Type B pancreatic cell (in vitro differentiated cells): ENCODE measurements around the gene ZNF597. TPM values are rescaled to one million over a fixed set of nuclear protein-coding genes. Genes with fewer than 3 reads are reported as not detected.

ENCODE experiments used
- DNase-seq: peaks from one replicate; pipeline ENCODE4 v3.0.0; 2021; ENCODE audit warnings: mixed read lengths; ENCODE audit not compliant: unreplicated experiment; ENCODE audit errors: extremely low spot score
- H3K27ac Mint-ChIP-seq: 2 replicates; pipeline ENCODE4 v1.8.0; 2021; ENCODE audit warnings: mild to moderate bottlenecking, mixed read lengths
- H3K27me3 Mint-ChIP-seq: 2 replicates; pipeline ENCODE4 v1.8.0; 2021; ENCODE audit warnings: mixed read lengths
- H3K36me3 Mint-ChIP-seq: 2 replicates; pipeline ENCODE4 v1.8.0; 2021; ENCODE audit warnings: mixed read lengths
- H3K4me1 Mint-ChIP-seq: one replicate; pipeline ENCODE4 v1.8.0; 2021; ENCODE audit warnings: mixed read lengths; ENCODE audit not compliant: unreplicated experiment
- H3K4me3 Mint-ChIP-seq: 2 replicates; pipeline ENCODE4 v1.8.0; 2021; ENCODE audit warnings: mild to moderate bottlenecking, mixed read lengths
- H3K9me3 Mint-ChIP-seq: 2 replicates; pipeline ENCODE4 v1.8.0; 2021; ENCODE audit warnings: mixed read lengths
- total RNA-seq: library from RNA; stranded (reverse); gene quantifications from 2 replicates; pipeline ENCODE4 v1.2.1, GENCODE V29; 2021; ENCODE audit warnings: low replicate concordance
- TF ChIP-seq, protein P1 (sequence below): fragments of 200-600 bp; sonication (generic); conservative IDR thresholded peaks from 2 replicates; pipeline ENCODE4 v1.5.0; 2021; ENCODE audit warnings: antibody characterized with exemption, mild to moderate bottlenecking

Gene ZNF597
- total RNA-seq, 1 donor from 2014 or later: 2.2 TPM

DNA sequence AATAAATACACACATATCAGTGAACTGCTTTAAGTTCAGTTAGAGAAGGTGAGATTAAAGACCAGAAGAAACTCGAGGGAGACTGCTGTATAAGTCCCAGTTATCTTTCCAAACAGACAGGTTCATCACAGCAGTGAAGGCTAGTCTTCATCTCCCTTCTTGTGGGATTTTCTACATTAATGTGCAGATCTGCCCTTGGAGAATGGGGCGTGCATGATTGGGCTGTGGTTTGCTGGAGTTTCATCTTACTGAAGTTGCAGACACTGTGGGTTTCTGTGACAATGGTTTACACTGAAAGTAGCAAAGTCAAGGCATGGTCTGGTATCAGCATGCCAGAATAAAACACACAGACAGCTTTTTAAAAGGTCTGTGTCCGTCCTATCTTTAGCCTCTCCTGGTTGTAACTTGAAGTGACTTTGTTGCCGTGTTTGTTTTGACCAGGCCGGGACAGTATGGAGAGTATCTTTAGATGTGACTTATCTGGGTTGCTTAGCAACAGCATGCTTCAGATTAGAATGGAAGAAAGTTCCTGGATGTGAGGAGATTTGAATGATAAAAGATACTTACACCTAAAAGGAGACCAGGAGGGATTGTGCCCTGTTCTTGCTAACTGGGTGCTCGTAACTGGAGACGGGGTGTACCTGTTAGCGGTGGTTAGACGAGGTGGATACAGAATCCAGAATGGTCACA is 16.2 kb upstream of the ZNF597 start:
- Mint-ChIP-seq H3K4me3 (peak overlapping the region; percentile 81), H3K9me3 (no peaks in the 10 kb centered on the region), H3K27ac (peak overlapping the region; percentile 64), H3K4me1 (peaks cover 45% of the 10 kb centered on the region), H3K27me3 (no peaks in the 10 kb centered on the region), H3K36me3 (peaks cover 4% of the 10 kb centered on the region)
- DNase-seq: no peak
- TF ChIP-seq, protein P1, sequence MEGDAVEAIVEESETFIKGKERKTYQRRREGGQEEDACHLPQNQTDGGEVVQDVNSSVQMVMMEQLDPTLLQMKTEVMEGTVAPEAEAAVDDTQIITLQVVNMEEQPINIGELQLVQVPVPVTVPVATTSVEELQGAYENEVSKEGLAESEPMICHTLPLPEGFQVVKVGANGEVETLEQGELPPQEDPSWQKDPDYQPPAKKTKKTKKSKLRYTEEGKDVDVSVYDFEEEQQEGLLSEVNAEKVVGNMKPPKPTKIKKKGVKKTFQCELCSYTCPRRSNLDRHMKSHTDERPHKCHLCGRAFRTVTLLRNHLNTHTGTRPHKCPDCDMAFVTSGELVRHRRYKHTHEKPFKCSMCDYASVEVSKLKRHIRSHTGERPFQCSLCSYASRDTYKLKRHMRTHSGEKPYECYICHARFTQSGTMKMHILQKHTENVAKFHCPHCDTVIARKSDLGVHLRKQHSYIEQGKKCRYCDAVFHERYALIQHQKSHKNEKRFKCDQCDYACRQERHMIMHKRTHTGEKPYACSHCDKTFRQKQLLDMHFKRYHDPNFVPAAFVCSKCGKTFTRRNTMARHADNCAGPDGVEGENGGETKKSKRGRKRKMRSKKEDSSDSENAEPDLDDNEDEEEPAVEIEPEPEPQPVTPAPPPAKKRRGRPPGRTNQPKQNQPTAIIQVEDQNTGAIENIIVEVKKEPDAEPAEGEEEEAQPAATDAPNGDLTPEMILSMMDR: no peak

- H3K27ac Mint-ChIP-seq: peak overlapping the region; percentile 64
- no peak for DNase-seq
- no peaks in the 10 kb centered on the region for H3K27me3 Mint-ChIP-seq
- TF ChIP-seq, protein P1: no peak
- no peaks in the 10 kb centered on the region for H3K9me3 Mint-ChIP-seq
- H3K4me1 Mint-ChIP-seq: peaks cover 38% of the 10 kb centered on the region
- peak overlapping the region; percentile 81 for H3K4me3 Mint-ChIP-seq
- peaks cover 4% of the 10 kb centered on the region for H3K36me3 Mint-ChIP-seq
These were observed 15.6 kb upstream of the ZNF597 start for GRCh38 chr16:3458852-3459361.

DNA sequence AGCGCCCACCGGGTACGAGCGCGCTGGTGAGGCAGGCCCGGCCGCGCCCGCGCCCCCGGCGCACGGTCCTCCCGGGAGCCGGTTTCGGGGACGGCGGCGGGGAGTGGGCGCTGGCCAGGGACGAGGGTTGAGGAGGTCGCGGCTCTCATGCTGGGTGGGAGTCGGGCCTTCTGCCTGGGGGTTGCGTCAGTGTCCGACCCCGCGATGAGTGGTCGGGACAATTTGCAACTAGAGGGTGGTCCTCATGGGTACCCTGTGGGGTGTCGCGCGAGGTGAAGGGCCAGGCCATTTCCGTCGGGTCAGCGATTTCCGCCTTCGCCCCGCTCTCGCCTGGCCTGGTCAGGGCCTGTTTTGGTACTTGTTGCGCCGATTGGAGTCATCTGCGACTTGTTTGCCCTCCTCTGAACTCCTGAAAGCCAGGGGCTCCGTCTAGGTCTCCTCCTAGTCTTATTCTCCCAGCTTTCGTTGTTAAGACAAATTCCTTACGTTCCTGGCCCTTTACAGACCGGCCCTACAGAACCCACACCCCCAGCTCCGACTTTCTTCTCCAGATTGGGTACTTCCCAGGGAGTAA is 15.1 kb upstream of the ZNF597 start:
- Mint-ChIP-seq H3K4me1 (peaks cover 38% of the 10 kb centered on the region), H3K36me3 (peaks cover 4% of the 10 kb centered on the region), H3K27me3 (no peaks in the 10 kb centered on the region), H3K27ac (peak overlapping the region; percentile 64), H3K4me3 (peak overlapping the region; percentile 81), H3K9me3 (no peaks in the 10 kb centered on the region)
- no peak for DNase-seq
- TF ChIP-seq, protein P1: no peak

GRCh38 chr16:3457434-3458252 is 14.3 kb upstream of the ZNF597 start:
- peak; percentile 96 for DNase-seq
- H3K27me3 Mint-ChIP-seq: no peaks in the 10 kb centered on the region
- peaks cover 38% of the 10 kb centered on the region for H3K4me1 Mint-ChIP-seq
- TF ChIP-seq, protein P1: peak; percentile 71
- peak overlapping the region; percentile 79 for H3K4me3 Mint-ChIP-seq
- H3K36me3 Mint-ChIP-seq: peaks cover 4% of the 10 kb centered on the region
- peak overlapping the region; percentile 82 for H3K27ac Mint-ChIP-seq
- no peaks in the 10 kb centered on the region for H3K9me3 Mint-ChIP-seq

- Mint-ChIP-seq H3K36me3 (no peaks in the 10 kb centered on the region), H3K27ac (no peak overlapping the region), H3K9me3 (no peaks in the 10 kb centered on the region), H3K4me3 (peak overlapping the region; percentile 18), H3K4me1 (peaks cover 16% of the 10 kb centered on the region), H3K27me3 (no peaks in the 10 kb centered on the region)
- no peak for DNase-seq
- TF ChIP-seq, protein P1: no peak
These were observed 11.4 kb upstream of the ZNF597 start for GRCh38 chr16:3454631-3455147.
